NB4 (cell line): Measurements from ENCODE around the gene KLHL10.

Experiments used
- MAX ChIP-seq: IDR thresholded peaks from 2 replicates; pipeline ENCODE4 v1.6.1; 2011; ENCODE audit warnings: low read depth, low read length
- MYC ChIP-seq: IDR thresholded peaks from 2 replicates; pipeline ENCODE4 v1.6.1; 2011; ENCODE audit warnings: low read depth, low read length
- POLR2A ChIP-seq: IDR thresholded peaks from 2 replicates; pipeline ENCODE4 v1.6.1; 2011; ENCODE audit warnings: mild to moderate bottlenecking; ENCODE audit not compliant: insufficient read length; ENCODE audit errors: extremely low read depth
- TF ChIP-seq, protein P1 (sequence below): IDR thresholded peaks from one replicate; pipeline ENCODE4 v1.5.1; 2012; ENCODE audit warnings: low read depth, low read length

DNA sequence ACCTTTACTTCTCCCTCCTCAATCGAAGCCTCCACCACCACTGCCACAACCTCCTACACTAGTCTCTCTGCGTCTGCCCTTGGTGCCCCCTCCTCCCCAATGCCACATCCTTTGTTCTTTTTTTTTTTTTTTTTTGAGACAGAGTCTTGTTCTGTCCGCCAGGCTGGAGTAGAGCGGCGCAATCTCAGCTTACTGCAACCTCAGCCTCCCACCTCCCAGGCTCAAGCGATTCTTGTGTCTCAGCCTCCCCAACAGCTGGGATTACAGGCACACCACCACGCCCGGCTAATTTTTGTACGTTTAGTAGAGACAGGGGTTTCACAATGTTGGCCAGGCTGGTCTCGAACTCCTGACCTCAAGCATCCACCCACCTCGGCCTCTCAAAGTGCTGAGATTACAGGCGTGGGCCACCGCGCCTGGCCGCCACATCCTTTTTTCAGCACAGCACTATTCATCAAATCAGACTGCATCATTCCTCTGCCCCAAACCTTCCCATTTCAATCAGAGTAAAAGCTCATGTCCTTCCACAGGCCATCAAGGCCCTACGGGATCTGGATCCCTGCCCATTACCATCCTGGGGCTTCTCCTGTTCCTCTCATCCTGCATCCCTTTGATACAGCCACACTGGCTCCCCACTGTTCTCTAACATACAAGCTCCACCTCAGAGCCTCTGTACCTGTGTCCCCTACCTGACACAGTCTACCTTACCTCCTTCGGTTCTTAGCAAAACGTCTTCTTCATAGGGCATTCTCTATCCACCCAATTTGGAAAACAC lies 25.6 kb downstream of the KLHL10 start:
- TF ChIP-seq, protein P1, sequence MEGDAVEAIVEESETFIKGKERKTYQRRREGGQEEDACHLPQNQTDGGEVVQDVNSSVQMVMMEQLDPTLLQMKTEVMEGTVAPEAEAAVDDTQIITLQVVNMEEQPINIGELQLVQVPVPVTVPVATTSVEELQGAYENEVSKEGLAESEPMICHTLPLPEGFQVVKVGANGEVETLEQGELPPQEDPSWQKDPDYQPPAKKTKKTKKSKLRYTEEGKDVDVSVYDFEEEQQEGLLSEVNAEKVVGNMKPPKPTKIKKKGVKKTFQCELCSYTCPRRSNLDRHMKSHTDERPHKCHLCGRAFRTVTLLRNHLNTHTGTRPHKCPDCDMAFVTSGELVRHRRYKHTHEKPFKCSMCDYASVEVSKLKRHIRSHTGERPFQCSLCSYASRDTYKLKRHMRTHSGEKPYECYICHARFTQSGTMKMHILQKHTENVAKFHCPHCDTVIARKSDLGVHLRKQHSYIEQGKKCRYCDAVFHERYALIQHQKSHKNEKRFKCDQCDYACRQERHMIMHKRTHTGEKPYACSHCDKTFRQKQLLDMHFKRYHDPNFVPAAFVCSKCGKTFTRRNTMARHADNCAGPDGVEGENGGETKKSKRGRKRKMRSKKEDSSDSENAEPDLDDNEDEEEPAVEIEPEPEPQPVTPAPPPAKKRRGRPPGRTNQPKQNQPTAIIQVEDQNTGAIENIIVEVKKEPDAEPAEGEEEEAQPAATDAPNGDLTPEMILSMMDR = no peak
- TF ChIP-seq POLR2A (no peak), MAX (no peak), MYC (no peak)
